HG03520 (cell line): ENCODE measurements around the gene OR51F2.
"Not testable (repeated sequence)": the region's sequence is repeated elsewhere in the genome, so short reads cannot be mapped to it uniquely, and the experiment has no call there.

Experiments
- ATAC-seq: cut with Tn5 transposase; IDR thresholded peaks from one replicate; pipeline ENCODE4 v1.9.1; 2021; ENCODE audit warnings: mild to moderate bottlenecking, moderate library complexity; ENCODE audit not compliant: unreplicated experiment

Gene OR51F2, protein sequence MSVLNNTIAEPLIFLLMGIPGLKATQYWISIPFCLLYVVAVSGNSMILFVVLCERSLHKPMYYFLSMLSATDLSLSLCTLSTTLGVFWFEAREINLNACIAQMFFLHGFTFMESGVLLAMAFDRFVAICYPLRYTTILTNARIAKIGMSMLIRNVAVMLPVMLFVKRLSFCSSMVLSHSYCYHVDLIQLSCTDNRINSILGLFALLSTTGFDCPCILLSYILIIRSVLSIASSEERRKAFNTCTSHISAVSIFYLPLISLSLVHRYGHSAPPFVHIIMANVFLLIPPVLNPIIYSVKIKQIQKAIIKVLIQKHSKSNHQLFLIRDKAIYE

DNA sequence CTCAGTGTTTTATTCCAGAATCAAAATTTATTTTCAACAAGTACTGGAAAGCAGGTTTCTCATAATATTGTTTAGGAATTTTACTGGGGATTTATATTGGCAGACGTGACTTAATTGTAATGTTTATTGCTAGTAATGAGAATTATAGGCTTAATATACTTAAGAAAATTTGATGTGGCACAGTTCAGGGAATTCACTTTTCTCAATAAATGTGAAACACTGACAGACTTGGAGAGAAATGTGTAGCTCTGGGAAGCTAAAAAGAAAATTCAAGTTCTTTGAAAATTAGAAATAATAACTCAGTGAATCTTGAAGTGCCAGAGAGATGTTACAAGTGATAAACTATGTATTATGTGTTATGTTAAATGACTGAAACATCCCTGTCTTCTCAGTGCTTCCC lies at the start of gene OR51F2:
TSS of gene OR51F2 (plus strand) at position 301 of the 400 bp plus-strand sequence. CDS start 101 bp downstream, outside the sequence.
- ATAC-seq = no peak

DNA sequence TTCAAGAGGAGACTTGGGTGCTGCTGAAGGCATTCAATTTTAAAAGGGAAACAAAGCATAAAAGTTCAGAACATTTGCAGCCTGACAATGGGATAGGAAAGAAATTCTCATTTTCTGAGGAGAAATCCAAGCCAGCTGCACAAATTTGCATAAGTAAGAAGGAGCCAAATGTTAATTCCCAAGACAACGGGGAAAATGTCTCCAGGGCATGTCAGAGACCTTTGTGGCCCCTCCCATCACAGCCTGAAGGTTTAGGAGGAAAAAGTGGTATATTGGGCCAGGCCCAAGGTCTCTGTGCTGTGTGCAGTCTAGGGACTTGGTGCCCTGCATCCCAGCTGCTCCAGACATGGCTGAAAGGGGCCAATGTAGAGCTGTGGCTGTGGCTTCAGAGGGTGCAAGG lies 38.7 kb upstream of the OR51F2 start:
- ATAC-seq = no peak

DNA sequence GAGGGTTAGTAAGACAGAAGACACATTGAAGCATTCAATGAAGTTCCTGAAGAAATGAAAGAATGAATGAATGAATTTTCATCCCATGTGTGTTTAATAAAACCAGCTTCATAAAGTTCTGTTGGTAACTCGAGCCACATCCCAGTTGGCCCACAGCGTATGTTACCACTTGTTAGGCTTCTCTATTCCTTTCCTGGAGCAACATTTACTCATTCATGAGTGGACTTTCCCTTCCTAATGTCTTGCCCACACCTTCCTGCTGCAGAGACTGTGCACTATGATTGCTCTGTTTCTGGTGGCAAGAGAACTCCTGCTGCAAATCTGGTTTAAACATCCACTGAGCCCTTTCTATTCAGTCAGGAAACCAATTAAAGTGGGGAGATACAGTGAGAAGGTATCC lies 23.9 kb upstream of the OR51F2 start:
- ATAC-seq = no peak

DNA sequence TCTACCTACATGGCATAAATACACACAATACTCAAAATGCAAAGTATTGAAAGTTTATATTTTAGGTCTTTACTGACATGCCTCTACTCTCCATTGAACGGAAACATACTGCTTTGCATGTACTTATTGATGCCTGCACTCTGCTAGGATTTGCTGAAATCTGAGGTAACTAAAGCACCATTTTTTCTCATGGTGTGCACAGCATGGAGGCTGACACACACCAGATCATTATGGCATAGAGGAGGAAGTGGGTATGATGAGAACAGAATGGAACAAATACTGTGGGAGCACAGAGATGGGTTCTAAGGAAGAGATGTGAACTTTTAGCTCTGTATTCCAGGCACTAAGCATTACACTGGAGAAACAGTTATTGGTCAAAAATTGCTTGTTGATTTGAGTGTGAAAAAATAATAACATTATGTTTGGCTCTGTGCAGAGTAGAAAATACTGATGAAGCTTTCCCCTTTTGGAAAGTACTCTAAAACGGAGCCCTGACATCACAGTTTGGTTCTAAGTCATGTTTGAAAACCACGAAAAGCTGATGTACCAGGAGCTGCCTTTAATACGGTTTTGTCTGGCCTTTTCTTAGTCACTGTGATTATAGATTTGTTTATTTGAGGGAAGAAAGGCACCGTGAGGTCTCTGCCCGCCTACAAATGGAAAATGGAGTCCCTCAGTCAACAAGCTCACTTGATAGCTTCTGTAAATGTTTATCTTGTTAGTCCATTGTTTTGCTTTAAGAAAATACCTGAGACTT lies 22.5 kb upstream of the OR51F2 start:
- ATAC-seq = no peak

DNA sequence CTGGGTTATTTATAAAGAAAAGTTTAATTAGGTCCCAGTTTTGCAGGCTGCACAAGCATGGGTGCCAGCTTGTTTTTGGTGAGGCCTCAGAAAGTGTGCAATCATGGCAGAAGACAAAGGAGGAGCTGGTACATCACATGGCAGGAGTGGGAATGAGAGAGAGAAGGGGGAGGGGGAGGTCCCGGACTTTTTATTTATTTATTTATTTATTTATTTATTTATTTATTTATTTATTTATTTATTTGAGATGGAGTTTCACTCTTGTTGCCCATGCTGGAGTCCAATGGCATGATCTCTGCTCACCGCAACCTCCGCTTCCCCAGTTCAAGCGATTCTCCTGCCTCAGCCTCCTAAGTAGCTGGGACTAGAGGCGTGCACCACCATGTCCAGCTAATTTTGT lies 19.8 kb upstream of the OR51F2 start:
- not testable (repeated sequence) for ATAC-seq

DNA sequence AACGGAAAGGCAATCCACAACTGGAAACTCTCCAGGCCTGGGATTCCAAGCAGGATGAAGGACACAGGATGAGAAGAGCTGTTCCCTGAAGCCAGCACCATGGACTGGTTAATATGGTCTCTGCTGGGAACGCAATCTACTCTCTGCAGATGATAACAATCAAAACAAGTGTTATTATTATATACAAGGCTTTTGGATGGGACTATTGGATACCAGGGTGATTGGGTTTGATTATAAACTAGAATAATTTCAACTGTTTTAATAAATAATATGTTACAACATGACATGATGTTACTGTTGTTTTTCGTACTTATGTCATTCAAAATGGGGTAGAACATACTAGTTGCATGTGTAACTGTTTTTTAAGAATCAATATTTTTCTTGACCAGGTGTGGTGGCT lies 16.8 kb upstream of the OR51F2 start, which contains the start of gene OR52R1:
TSS of gene OR52R1 (minus strand) at position 101 of the 400 bp plus-strand sequence. CDS start at position 101, 0 bp downstream.
- ATAC-seq = no peak

DNA sequence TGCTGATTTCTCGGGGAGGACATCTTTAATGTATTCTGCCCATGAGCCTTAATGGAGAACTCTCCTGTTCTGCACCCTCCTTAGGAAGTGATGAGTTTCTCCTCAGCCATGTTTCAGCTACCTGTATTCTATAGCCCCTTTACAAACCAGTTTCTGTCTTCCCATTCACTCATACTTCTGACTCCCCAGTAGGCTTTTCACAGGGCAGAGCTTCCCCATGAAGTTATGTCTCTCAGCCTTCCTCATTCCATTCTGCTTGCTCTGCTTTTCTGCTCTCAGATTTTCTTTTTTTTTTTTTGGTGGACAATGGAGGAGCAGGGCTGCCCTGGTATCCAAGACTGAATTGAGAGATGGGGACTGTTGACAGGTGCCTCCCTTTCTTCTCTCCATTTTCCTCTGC lies 12.6 kb upstream of the OR51F2 start:
- no peak for ATAC-seq

DNA sequence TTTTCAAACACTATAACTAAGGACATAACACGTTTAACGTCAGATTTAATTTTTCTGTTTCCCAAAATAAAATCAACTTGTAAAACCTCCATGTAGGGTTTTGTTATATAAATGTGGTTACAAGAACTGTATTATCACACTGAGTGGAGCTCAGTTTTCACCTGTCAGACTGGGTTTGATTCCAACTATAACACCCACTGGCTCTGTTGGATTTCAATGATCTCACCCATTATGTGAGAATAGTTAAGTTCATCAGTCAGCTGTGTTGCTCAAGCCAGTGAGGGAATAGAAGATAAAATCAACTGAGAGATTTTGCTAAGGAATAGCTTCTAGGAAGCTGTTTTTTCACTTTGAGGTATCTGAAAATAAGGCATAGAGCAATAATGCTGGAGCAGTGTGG lies 11.9 kb upstream of the OR51F2 start:
- ATAC-seq = no peak

DNA sequence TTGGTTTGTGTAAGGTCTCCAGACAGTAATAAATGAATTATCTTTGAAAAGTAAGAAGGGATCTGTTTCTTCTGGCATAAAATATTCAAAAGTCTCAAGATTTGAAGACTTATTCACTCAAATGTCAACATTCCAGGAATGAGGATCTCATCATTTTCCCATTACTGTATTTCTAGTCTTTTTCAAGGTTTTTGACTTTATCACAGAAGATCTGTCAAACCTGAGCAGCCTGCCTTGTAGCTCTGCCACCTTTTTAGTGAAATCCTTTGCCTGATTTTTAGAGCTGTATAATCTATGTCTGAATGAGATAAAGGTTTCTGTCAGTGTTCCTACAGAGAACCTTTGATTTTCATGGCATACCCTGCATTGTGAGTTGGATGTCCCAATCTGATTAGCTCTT lies 4.0 kb downstream of the OR51F2 start:
- no peak for ATAC-seq

DNA sequence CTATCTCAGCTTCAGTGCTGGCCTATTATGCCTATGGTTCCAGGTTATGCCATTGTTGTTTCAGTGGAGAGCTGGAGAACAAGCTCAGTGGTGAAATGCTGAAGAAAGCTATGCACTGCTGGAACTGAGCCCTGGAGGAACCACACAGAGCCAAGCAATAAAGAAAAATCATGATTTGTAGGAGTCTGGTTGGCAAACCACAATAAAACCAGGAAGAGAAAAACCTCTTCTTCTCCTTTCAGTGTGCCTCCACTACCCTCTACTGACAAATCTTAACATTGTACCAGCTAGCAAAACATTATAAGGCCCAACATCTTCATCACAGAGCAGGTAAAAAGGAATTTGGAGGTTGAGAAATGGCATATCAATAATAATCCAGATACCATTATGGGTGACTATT lies 5.3 kb downstream of the OR51F2 start:
- ATAC-seq = no peak

DNA sequence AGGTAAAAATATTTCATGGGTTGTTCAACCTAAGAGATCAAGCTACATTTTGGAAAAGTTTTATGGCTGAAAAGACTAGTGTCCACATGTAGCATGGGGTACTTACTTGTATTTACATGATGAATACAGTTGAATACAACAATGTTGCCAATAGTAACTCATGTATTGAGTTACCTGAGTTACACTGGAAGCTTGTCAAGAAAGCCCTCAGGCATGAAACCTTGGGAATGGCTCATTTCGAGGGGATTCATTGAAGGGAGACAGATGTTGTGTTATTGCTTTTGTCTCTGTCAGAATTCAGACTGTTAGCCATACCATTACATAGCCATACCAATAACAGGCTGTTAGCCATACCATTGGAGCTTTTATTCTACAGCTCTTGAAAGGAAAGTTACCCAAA lies 9.2 kb downstream of the OR51F2 start:
- ATAC-seq = no peak

DNA sequence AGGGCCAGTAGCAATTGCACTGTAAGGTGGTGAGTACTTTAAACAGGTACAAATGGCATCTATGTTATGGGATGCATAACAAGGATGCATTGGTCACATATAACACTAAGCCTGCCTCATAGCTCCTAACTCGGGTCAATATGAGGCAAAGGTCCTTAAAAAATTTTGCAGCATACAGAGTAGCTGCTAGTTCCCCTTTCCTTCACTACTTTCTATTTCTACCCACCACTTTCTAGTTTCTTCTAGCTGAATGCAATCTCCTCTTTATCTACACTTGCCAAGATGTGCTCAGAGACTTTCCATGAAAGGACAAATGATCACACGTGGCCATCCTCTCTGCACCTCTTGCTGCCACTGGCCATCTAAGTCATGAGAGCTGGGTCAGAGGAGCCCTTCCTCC lies 9.8 kb downstream of the OR51F2 start:
- ATAC-seq = no peak

DNA sequence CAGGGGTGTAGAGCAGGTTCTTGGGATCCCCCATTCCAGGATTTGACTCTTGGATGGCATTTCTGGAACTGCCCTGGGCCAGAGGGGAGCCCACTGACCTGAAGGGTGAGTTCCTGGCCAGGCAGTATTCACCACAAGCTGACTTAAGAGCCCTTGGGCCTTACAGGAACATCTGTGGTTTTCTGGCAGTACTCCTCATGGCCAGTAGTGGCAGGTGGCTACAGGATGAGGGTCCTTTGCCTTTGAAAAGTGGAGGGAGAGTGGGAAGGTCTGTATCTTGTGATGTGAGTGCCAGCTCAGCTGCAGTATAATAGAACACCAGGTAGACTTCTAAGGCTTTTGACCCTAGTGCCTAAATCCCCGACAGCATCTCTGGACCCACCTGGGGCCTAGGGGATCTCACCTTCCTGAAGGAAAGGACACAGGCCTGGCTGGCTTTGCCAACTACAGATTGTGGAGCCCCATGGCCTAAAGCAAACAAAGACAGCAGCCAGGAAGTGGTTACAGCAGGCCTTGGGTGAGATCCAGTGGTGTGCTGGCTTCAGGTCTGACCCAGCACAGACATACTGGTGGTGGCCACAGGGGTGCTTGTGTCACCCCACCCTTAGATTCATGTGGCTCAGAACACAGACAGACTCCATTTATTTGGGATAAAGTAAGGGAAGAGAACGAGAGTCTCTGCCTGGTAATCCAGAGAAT lies 18.9 kb downstream of the OR51F2 start:
- ATAC-seq = no peak

DNA sequence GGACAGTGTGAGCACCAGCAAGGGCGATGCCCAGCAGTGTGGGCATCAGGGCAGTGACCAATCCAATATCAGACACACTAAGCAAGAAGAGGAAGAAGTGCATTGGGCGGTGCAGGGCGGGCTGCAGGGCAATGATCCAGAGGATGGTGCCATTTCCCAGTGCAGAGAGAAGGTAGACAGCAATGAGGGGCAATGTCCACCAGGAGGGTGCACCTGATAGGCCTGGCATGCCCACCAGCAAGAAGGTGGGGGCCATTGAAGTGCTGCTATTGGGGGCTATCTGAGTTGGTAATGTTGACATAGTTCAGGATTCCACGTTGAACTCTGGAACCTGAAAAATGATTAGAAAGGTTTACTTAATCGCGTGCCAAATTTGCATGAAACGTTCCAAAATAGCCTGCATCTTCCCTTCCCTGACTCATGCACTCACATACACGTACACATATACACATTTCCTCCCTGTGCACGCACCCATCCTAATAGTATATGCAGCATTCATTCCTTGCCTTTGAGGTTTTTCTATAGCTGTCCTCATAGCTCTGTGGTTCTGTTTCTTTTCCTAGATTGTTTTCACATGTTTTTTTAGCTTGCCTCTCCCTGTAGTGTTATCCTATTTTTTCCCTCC lies 27.9 kb downstream of the OR51F2 start, which contains the start of gene OR51S1:
TSS of gene OR51S1 (minus strand) at position 301 of the 625 bp plus-strand sequence. CDS start at position 301, 0 bp downstream.
- ATAC-seq = no peak

DNA sequence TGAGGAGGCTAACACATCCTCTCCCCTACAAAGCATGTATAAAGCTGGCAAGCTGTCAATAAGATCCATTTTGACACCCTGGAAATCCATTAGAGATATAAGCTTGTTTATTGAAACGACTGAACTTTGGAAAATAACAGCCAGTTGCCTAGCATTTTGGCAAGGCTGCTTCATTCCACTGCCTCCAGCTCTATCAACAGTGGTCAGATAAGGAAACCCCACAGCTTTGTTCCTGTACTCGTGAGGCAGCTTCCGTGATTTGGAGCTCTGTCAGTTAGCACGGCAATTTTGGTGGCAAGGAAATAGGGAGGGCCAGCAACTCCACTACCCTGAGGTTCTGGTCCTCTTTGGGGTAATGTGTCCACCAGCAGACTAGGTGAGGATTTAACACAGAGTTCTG lies 29.9 kb downstream of the OR51F2 start:
- ATAC-seq = no peak

DNA sequence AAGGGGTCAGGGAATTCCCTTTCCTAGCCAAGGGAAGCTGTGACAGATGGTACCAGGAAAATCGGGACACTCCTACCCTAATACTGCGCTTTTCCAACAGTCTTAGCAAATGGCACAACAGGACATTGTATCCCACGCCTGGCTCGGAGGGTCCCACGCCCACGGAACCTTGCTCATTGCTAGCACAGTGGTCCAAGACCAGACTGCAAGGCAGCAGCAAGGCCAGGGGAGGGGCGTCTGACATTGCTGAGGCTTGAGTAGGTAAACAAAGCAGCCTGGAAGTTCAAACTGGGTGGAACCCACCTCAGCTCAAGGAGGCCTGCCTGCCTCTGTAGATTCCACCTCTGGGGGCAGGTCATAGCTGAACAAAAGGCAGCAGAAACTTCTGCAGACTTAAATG lies 33.2 kb downstream of the OR51F2 start:
- not testable (repeated sequence) for ATAC-seq

DNA sequence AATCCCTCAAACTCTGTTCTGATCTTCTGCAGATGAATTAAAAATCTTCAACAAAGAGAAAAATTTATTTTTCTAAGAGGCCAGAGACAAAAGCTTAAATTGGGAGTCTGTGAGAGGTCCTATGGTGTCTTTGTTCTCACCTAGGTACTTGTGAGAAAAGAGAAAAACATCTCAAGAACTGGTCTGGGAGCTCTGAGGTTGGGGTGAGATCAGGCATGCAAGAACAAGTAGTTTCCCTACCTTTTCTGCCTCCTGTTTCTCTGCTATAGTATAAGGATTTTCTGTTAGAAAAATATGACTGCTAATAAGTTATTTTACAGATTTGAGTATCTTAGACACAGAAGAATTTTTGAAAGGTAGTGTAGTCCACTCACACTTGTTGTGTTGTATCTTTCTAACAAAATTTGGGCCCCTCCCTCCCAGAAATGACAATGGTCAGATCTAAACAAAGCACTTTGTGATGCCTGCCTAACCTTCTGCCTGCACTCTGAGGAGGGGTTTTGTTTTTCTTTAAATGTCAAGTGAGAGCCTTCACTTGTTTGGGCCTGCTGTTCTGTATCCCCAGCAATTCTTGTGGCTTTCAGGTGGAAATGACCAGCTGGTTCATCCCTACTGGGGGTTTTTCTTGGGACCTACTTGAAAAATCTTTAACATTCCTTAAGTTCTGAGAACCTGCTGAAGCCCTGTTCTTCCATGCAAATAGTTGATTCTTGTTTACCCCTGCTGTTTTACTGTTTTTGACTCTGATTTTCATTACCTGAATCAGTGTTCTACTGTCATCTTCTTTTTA lies 41.5 kb downstream of the OR51F2 start:
- ATAC-seq = no peak

DNA sequence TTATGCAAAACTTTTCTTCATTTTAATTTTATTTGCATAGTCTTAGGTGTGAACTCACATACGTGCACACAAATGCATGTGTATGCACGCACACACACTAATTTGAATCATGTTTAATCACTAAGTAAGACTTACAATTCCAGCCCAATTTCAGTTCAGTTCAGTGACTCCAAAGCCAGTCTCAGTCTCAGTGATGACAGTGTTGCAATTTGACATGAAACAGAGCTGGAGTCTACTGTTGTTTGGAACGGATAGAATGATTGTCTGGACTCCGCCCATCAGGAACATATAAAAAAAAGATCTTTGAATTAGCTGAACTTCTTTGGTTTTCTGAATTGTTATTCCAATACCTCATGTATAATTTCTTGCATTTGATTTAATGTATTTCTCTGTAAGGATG lies 42.8 kb downstream of the OR51F2 start:
- no peak for ATAC-seq

DNA sequence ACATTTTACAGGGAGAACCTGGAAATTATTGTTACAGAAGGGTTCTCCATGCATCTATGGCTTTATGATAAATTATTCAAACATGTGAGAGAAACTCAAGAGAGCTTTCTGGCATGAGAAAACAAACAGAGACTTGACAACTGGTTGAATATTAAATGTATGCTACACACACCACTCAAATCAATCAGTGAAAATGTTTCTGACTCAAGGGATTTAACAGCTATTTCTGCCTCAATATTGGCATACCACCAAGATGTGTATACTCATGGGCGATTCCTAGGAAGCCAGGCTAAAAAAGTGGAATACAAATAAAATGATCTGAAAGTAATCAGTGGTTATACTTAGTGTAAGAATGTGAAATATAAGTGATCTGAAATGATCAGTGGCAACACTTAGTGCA lies 44.7 kb downstream of the OR51F2 start:
- no peak for ATAC-seq
